ENCODE data around the gene ALDH1L1.

Gene ALDH1L1

GRCh38 chr3:126187920-126188319 is 7.5 kb upstream of the ALDH1L1 start:
- no peak for TF ChIP-seq TAF1 (IDR thresholded peaks at IDR 0.05; ENCODE audit: borderline replicate concordance, insufficient read depth, low read length)
- TF ChIP-seq SIN3A (IDR thresholded peaks at IDR 0.05; ENCODE audit: borderline replicate concordance, insufficient read depth, low read length) = no peak
- no peak for TF ChIP-seq REST (IDR thresholded peaks at IDR 0.05; ENCODE audit: insufficient read depth in 1 of 2, low read depth in 2 of 2, low read length in 2 of 2)
- TF ChIP-seq POLR2AphosphoS5 (IDR thresholded peaks at IDR 0.05; ENCODE audit: low read depth, low read length) = no peak
- TF ChIP-seq FOXP2 (optimal IDR thresholded peaks at IDR 0.05; ENCODE audit: borderline replicate concordance, extremely low read depth, extremely low read length, insufficient read depth) = no peak

GRCh38 chr3:126186749-126187148 is 6.4 kb upstream of the ALDH1L1 start:
- TF ChIP-seq SIN3A (IDR thresholded peaks at IDR 0.05; ENCODE audit: borderline replicate concordance, insufficient read depth, low read length) (no peak), POLR2AphosphoS5 (IDR thresholded peaks at IDR 0.05; ENCODE audit: low read depth, low read length) (no peak), FOXP2 (optimal IDR thresholded peaks at IDR 0.05; ENCODE audit: borderline replicate concordance, extremely low read depth, extremely low read length, insufficient read depth) (no peak), TAF1 (IDR thresholded peaks at IDR 0.05; ENCODE audit: borderline replicate concordance, insufficient read depth, low read length) (no peak), REST (IDR thresholded peaks at IDR 0.05; ENCODE audit: insufficient read depth in 1 of 2, low read depth in 2 of 2, low read length in 2 of 2) (no peak)

- no peak for TF ChIP-seq FOXP2 (optimal IDR thresholded peaks at IDR 0.05; ENCODE audit: borderline replicate concordance, extremely low read depth, extremely low read length, insufficient read depth)
Observed at GRCh38 chr3:126186271-126186670, 5.9 kb upstream of the ALDH1L1 start.

GRCh38 chr3:126184465-126185000 is 4.1 kb upstream of the ALDH1L1 start:
- no peak for TF ChIP-seq REST (IDR thresholded peaks at IDR 0.05; ENCODE audit: insufficient read depth in 1 of 2, low read depth in 2 of 2, low read length in 2 of 2)
- TF ChIP-seq TAF1 (IDR thresholded peaks at IDR 0.05; ENCODE audit: borderline replicate concordance, insufficient read depth, low read length) = no peak
- TF ChIP-seq SIN3A (IDR thresholded peaks at IDR 0.05; ENCODE audit: borderline replicate concordance, insufficient read depth, low read length) = no peak
- TF ChIP-seq FOXP2 (optimal IDR thresholded peaks at IDR 0.05; ENCODE audit: borderline replicate concordance, extremely low read depth, extremely low read length, insufficient read depth) = no peak
- TF ChIP-seq POLR2AphosphoS5 (IDR thresholded peaks at IDR 0.05; ENCODE audit: low read depth, low read length) = no peak

GRCh38 chr3:126181398-126181725 is 976 bp upstream of the ALDH1L1 start:
- TF ChIP-seq SIN3A (IDR thresholded peaks at IDR 0.05; ENCODE audit: borderline replicate concordance, insufficient read depth, low read length) = no peak
- TF ChIP-seq REST (IDR thresholded peaks at IDR 0.05; ENCODE audit: insufficient read depth in 1 of 2, low read depth in 2 of 2, low read length in 2 of 2) = no peak
- no peak for TF ChIP-seq POLR2AphosphoS5 (IDR thresholded peaks at IDR 0.05; ENCODE audit: low read depth, low read length)
- no peak for TF ChIP-seq TAF1 (IDR thresholded peaks at IDR 0.05; ENCODE audit: borderline replicate concordance, insufficient read depth, low read length)
- TF ChIP-seq FOXP2 (optimal IDR thresholded peaks at IDR 0.05; ENCODE audit: borderline replicate concordance, extremely low read depth, extremely low read length, insufficient read depth) = no peak

All from PFSK-1 (cell line).